H1 (cell line): Measurements from ENCODE around the gene MBNL1. TPM values are rescaled to one million over a fixed set of nuclear protein-coding genes. Genes with fewer than 3 reads are reported as not detected.

ENCODE experiments used
- CTBP2 ChIP-seq: IDR thresholded peaks from 2 replicates; pipeline ENCODE4 v1.7.0; 2011; ENCODE audit warnings: borderline replicate concordance, mild to moderate bottlenecking, moderate library complexity, mixed read lengths, low read length; ENCODE audit not compliant: insufficient read depth, insufficient read length
- E2F6 ChIP-seq: IDR thresholded peaks from 2 replicates; pipeline ENCODE4 v1.6.1; 2012; ENCODE audit warnings: inconsistent platforms
- NANOG ChIP-seq: IDR thresholded peaks from 2 replicates; pipeline ENCODE4 v1.6.1; 2011; ENCODE audit warnings: low read length, low read depth, mild to moderate bottlenecking, inconsistent platforms; ENCODE audit not compliant: insufficient read depth, poor library complexity, severe bottlenecking
- PHF8 ChIP-seq: fragments of 200-600 bp; sonication (generic); conservative IDR thresholded peaks from 2 replicates; pipeline ENCODE4 v1.7.1; 2012; ENCODE audit warnings: low read depth, mild to moderate bottlenecking, inconsistent platforms, low read length, moderate library complexity
- SAP30 ChIP-seq: fragments of 300-600 bp; sonication (generic); IDR thresholded peaks from 2 replicates; pipeline ENCODE4 v1.7.1; 2012; ENCODE audit warnings: low read length, moderate library complexity, mild to moderate bottlenecking, inconsistent platforms; ENCODE audit not compliant: insufficient read depth, insufficient replicate concordance
- SP1 ChIP-seq: IDR thresholded peaks from 2 replicates; pipeline ENCODE4 v1.6.1; 2011; ENCODE audit warnings: low read depth, low read length
- TAF7 ChIP-seq: optimal IDR thresholded peaks from 2 replicates; pipeline ENCODE3; 2011; ENCODE audit warnings: low read depth, mild to moderate bottlenecking, inconsistent platforms, low read length, moderate library complexity, borderline replicate concordance
- polyA plus RNA-seq, 7 experiments: library from polyadenylated mRNA; depleted of rRNA in 3 of 7; stranded (reverse) in 5 of 7; unstranded in 2 of 7; fragments of >200 nt in 5 of 7; fragments of 200-250 nt in 2 of 7; gene quantifications; 1 replicate in 5 of 7; 2 replicates in 1 of 7; 4 replicates in 1 of 7; pipeline versions ENCODE4 v1.2.1 to v1.2.3, GENCODE V29; 2011 to 2013; ENCODE audit warnings: missing spikeins in 2 of 7, mixed read lengths in 2 of 7
- total RNA-seq: library from RNA; stranded (reverse); fragmentation: NEBNext Ultra II Directional; extraction: Animal tissue kit (Norgen Biotek cat#: 25700); gene quantifications from 2 replicates; pipeline ENCODE4 v1.2.1, GENCODE V29; 2021

The MBNL1 gene
- total and polyA plus RNA-seq, 2 of the 8 experiments (the other 6 are each of a cell fraction or from before 2014, with no cell fraction given), result 5.0 to 16.4 TPM

- no peak for TF ChIP-seq PHF8
- no peak for TF ChIP-seq CTBP2
- TF ChIP-seq TAF7, result no peak
- TF ChIP-seq NANOG, result no peak
- TF ChIP-seq SP1, result no peak
- no peak for TF ChIP-seq E2F6
- TF ChIP-seq SAP30, result no peak
Measured at GRCh38 chr3:152327203-152327602, 58.5 kb downstream of the MBNL1 start (continued).
